Measurements from ENCODE around the gene KPNA4. TPM values are rescaled to one million over a fixed set of nuclear protein-coding genes. Genes with fewer than 3 reads are reported as not detected.

KPNA4 gene
- total and polyA plus RNA-seq, 12 donors = 21.6 to 190 (median 134) TPM

- Histone ChIP-seq H3K36me3 (no peaks in the 10 kb centered on the region), H3K27ac (no peak overlapping the region), H3K4me3 (no peak overlapping the region), H3K27me3 (peaks cover 0 to 3% (median 0%) of the 10 kb centered on the region in 7 donors), H3K9me3 (no peaks in the 10 kb centered on the region), H3K4me1 (peaks cover 0 to 4% (median 0%) of the 10 kb centered on the region in 9 donors)
- ATAC-seq = no peak
- WGBS, 2 donors = 23 to 27% methylated on average over 2 of the region's 2 CpGs
- intact Hi-C loops (cut with DNase I) = loop anchor here in 1 of 10 donors (10.0 kb wide), 1 partner anchor 442 kb away; no protein-coding TSS in a partner anchor
- no peak for DNase-seq
- TF ChIP-seq CTCF (IDR thresholded peaks at IDR 0.05) = peak; percentile 21 to 77 (median 63)
These were observed 78.9 kb downstream of the KPNA4 start for GRCh38 chr3:160486459-160486869.

- WGBS, 2 donors = 78 to 84% methylated on average over 3 of the region's 3 CpGs
- no peak overlapping the region for H3K27ac ChIP-seq
- TF ChIP-seq CTCF (IDR thresholded peaks at IDR 0.05) = no peak
- H3K4me1 ChIP-seq = peaks cover 0 to 4% (median 0%) of the 10 kb centered on the region in 9 donors
- ATAC-seq = no peak
- peaks cover 0 to 4% (median 0%) of the 10 kb centered on the region in 9 donors for H3K36me3 ChIP-seq
- no peak for DNase-seq
- H3K27me3 ChIP-seq = peaks cover 0 to 3% (median 0%) of the 10 kb centered on the region in 7 donors
- no peak overlapping the region for H3K4me3 ChIP-seq
- no peaks in the 10 kb centered on the region for H3K9me3 ChIP-seq
- intact Hi-C loops (cut with DNase I) = loop anchor here in 1 of 10 donors (10.0 kb wide), 1 partner anchor 438 kb away; no protein-coding TSS in a partner anchor
These were observed 82.6 kb downstream of the KPNA4 start for GRCh38 chr3:160482796-160483195.

GRCh38 chr3:160481856-160482255 lies 83.5 kb downstream of the KPNA4 start:
- no peak for ATAC-seq
- 85 to 93% methylated on average over 6 of the region's 6 CpGs for WGBS, 2 donors

GRCh38 chr3:160480931-160481330 lies 84.4 kb downstream of the KPNA4 start:
- Histone ChIP-seq H3K27ac (no peak overlapping the region), H3K9me3 (no peaks in the 10 kb centered on the region), H3K27me3 (peaks cover 0 to 5% (median 0%) of the 10 kb centered on the region in 7 donors), H3K4me1 (peaks cover 0 to 4% (median 0%) of the 10 kb centered on the region in 9 donors), H3K4me3 (no peak overlapping the region), H3K36me3 (peaks cover 0 to 4% (median 0%) of the 10 kb centered on the region in 9 donors)
- intact Hi-C loops (cut with DNase I) = loop anchor here in 1 of 10 donors (10.0 kb wide), 1 partner anchor 436 kb away; no protein-coding TSS in a partner anchor
- no peak for TF ChIP-seq CTCF (IDR thresholded peaks at IDR 0.05)
- no peak for DNase-seq
- ATAC-seq = no peak
- WGBS, 2 donors = 92 to 95% methylated on average over 5 of the region's 5 CpGs

More at GRCh38 chr3:160481856-160482255, 83.5 kb downstream of the KPNA4 start:
- no peak overlapping the region for H3K27ac ChIP-seq
- DNase-seq = no peak
- peaks cover 0 to 3% (median 0%) of the 10 kb centered on the region in 7 donors for H3K27me3 ChIP-seq
- no peak for TF ChIP-seq CTCF (IDR thresholded peaks at IDR 0.05)
- peaks cover 0 to 4% (median 0%) of the 10 kb centered on the region in 9 donors for H3K36me3 ChIP-seq
- intact Hi-C loops (cut with DNase I) = loop anchor here in 1 of 10 donors (10.0 kb wide), 1 partner anchor 437 kb away; no protein-coding TSS in a partner anchor
- H3K9me3 ChIP-seq = no peaks in the 10 kb centered on the region
- H3K4me1 ChIP-seq = peaks cover 0 to 4% (median 0%) of the 10 kb centered on the region in 9 donors
- H3K4me3 ChIP-seq = no peak overlapping the region

Data from heart right ventricle (tissue), 16 donors.